Measurements from ENCODE around the gene ADARB2. TPM values are rescaled to one million over a fixed set of nuclear protein-coding genes. Genes with fewer than 3 reads are reported as not detected.

Gene ADARB2
- total and polyA plus RNA-seq, 7 donors: 0.05 to 0.39 (median 0.15) TPM; not detected in 2

DNA sequence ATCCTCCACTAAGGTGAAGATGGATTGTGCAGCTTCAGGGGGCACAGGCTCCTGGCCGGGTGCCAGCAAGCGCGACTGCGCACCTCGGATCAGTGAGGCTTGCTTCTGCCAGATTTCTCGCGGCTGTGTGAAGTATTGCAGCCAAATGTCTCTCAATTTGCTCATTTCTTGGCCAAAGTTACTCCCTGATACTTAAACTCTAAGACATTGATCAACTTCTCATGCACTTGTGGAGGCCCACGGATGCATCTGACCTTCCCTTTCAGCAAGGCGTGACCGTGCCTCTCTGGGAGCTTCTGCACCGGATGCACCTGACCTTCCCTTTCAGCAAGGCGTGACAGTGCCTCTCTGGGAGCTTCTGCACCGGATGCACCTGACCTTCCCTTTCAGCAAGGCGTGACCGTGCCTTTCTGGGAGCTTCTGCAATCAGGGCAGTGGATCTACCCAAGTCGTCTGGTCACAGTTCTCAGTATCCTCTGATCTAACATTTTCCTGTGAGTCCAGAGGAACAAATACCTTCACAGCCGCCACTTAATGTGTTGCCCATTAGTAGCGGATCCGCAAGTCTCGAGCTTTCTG is 248.3 kb downstream of the ADARB2 start:
- intact Hi-C loops (cut with DNase I): no loop called here
- Histone ChIP-seq H3K4me1 (no peaks in the 10 kb centered on the region), H3K9me3 (no peaks in the 10 kb centered on the region), H3K27ac (no peak overlapping the region), H3K27me3 (ENCODE audit: insufficient read depth in 3 of 3, low read length in 2 of 3) (no peaks in the 10 kb centered on the region), H3K4me3 (no peak overlapping the region), H3K36me3 (ENCODE audit: insufficient read depth in 1 of 2, low read depth in 1 of 2) (no peaks in the 10 kb centered on the region)
- ATAC-seq (no peak), DNase-seq (no peak)
- WGBS, 3 donors: 71 to 76% (median 75%) methylated on average over 20 of the region's 20 CpGs
- TF ChIP-seq, protein P1, sequence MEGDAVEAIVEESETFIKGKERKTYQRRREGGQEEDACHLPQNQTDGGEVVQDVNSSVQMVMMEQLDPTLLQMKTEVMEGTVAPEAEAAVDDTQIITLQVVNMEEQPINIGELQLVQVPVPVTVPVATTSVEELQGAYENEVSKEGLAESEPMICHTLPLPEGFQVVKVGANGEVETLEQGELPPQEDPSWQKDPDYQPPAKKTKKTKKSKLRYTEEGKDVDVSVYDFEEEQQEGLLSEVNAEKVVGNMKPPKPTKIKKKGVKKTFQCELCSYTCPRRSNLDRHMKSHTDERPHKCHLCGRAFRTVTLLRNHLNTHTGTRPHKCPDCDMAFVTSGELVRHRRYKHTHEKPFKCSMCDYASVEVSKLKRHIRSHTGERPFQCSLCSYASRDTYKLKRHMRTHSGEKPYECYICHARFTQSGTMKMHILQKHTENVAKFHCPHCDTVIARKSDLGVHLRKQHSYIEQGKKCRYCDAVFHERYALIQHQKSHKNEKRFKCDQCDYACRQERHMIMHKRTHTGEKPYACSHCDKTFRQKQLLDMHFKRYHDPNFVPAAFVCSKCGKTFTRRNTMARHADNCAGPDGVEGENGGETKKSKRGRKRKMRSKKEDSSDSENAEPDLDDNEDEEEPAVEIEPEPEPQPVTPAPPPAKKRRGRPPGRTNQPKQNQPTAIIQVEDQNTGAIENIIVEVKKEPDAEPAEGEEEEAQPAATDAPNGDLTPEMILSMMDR (IDR thresholded peaks at IDR 0.05): no peak

DNA sequence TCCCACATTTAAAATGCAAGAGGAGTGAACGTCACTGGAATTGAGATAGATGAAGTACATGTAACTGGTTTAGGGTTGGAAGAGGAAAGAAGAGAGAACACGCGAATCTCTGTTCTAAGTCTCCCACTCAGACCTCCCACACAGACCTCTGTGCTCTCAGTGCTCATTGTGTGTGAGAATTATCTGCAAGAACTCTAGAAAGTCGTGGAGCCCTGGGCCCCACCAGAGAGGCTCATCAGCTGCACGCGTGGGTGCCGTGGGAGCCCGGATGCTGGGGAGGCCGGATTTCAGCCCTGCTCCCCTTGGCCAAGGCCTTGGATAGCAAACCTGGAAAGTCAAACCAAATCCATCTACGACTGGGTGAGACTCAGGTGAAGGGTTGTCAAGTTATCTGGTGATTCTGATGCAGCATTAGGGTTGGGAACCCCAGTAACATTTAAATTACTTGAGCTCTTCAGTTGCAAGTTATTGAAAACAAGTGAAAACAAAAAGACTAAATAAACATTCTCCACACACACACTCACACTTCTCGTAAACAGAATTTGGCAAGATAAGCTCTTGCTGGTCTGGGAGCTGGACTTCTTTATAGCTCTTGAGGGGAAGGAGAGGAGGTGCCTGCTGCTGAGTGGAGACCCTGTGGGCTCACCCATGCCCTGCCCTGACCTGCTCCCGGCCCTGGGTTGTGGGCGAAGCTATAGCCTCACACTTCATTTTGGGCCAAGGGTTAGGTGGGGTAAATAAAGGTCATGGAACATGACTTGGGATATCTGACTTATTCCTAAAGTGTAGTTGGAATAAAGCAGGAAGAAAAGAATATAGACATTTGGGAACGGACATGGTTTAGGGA is 250.3 kb downstream of the ADARB2 start:
- H3K4me1 ChIP-seq: no peaks in the 10 kb centered on the region
- no peaks in the 10 kb centered on the region for H3K36me3 ChIP-seq (ENCODE audit: insufficient read depth in 1 of 2, low read depth in 1 of 2)
- ATAC-seq: no peak
- no peak overlapping the region for H3K4me3 ChIP-seq
- no peak for DNase-seq
- TF ChIP-seq, protein P1 (IDR thresholded peaks at IDR 0.05): no peak
- intact Hi-C loops (cut with DNase I): no loop called here
- WGBS, 3 donors: 76 to 80% (median 77%) methylated on average over 14 of the region's 14 CpGs
- no peak overlapping the region for H3K27ac ChIP-seq
- no peaks in the 10 kb centered on the region for H3K9me3 ChIP-seq
- H3K27me3 ChIP-seq (ENCODE audit: insufficient read depth in 3 of 3, low read length in 2 of 3): no peaks in the 10 kb centered on the region

DNA sequence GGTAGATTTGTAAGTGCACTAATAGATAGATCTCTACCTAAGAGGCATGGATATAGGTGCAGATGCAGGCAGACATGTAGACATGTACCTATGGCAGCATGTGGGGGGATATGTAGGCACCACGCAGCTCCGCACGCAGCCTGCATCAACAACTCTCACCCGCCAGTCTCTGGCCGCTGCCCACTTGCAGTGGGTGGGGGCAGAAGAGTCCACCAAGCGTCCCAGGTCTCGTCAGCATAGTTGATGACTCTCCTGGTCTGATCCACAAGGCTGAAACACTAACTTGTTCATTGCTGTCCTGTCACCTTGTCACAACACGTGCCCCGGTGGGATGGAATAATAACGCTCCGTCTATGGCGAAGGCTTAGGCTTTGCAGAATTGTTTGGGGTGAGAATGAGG is 252.0 kb downstream of the ADARB2 start:
- Histone ChIP-seq H3K27ac (no peak overlapping the region), H3K27me3 (ENCODE audit: insufficient read depth in 3 of 3, low read length in 2 of 3) (no peaks in the 10 kb centered on the region), H3K4me1 (no peaks in the 10 kb centered on the region), H3K4me3 (no peak overlapping the region), H3K9me3 (no peaks in the 10 kb centered on the region), H3K36me3 (ENCODE audit: insufficient read depth in 1 of 2, low read depth in 1 of 2) (no peaks in the 10 kb centered on the region)
- DNase-seq (no peak), ATAC-seq (no peak)
- TF ChIP-seq, protein P1 (IDR thresholded peaks at IDR 0.05): no peak
- intact Hi-C loops (cut with DNase I): no loop called here
- WGBS, 3 donors: 87 to 96% (median 93%) methylated on average over 12 of the region's 12 CpGs

DNA sequence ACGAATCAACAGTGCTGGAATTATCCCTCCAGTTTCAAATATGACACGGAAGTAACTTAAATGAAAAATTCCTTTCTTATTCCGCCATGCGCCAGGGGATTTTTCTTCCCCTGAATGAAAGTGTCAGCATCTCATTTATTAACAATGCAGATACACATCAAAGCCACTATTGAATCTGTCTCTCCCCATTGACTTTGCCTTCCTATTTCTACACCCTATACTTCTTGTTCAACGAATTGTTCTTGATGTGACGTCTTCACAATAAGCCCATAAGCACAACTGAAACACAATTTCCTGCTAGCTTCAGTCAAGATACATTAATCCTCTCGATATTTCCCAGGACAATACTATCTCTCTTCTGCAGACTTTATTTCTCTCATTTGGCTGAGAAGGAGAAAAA is 253.5 kb downstream of the ADARB2 start:
- no peaks in the 10 kb centered on the region for H3K36me3 ChIP-seq (ENCODE audit: insufficient read depth in 1 of 2, low read depth in 1 of 2)
- ATAC-seq: no peak
- DNase-seq: no peak
- no peak overlapping the region for H3K4me3 ChIP-seq
- H3K4me1 ChIP-seq: no peaks in the 10 kb centered on the region
- H3K27me3 ChIP-seq (ENCODE audit: insufficient read depth in 3 of 3, low read length in 2 of 3): no peaks in the 10 kb centered on the region
- TF ChIP-seq, protein P1 (IDR thresholded peaks at IDR 0.05): no peak
- whole genome bisulfite sequencing, 3 donors: 49 to 53% (median 52%) methylated on average over 7 of the region's 7 CpGs
- no peaks in the 10 kb centered on the region for H3K9me3 ChIP-seq
- intact Hi-C loops (cut with DNase I): no loop called here
- H3K27ac ChIP-seq: no peak overlapping the region
